GM19467 (cell line): ENCODE results near the gene FNDC11.
"Not testable (repeated sequence)": the region's sequence is repeated elsewhere in the genome, so short reads cannot be mapped to it uniquely, and the experiment has no call there.

Experiments
- ATAC-seq: cut with Tn5 transposase; IDR thresholded peaks from one replicate; pipeline ENCODE4 v1.9.1; 2021; ENCODE audit warnings: mild to moderate bottlenecking, moderate library complexity; ENCODE audit not compliant: unreplicated experiment

FNDC11 gene

GRCh38 chr20:63596423-63596822 lies 42.5 kb downstream of the FNDC11 start:
- ATAC-seq, result no peak

- ATAC-seq, result no peak
Observed at GRCh38 chr20:63597651-63598478, 43.9 kb downstream of the FNDC11 start.

GRCh38 chr20:63598479-63599395 lies 44.8 kb downstream of the FNDC11 start:
- no peak for ATAC-seq

GRCh38 chr20:63599396-63600050 lies 45.6 kb downstream of the FNDC11 start:
- ATAC-seq, result no peak

- ATAC-seq, result not testable (repeated sequence)
Observed at GRCh38 chr20:63601679-63602078, 47.7 kb downstream of the FNDC11 start.

- ATAC-seq, result no peak
Observed at GRCh38 chr20:63602321-63602720, 48.4 kb downstream of the FNDC11 start.
